ENCODE results near the gene TNFRSF14. TPM values are rescaled to one million over a fixed set of nuclear protein-coding genes. Genes with fewer than 3 reads are reported as not detected.

TNFRSF14 gene
- polyA plus RNA-seq, 2 of the 4 experiments (the other 2 are of a cell fraction) = 0.16 to 0.25 TPM

GRCh38 chr1:2582391-2582790 lies 26.2 kb downstream of the TNFRSF14 start (continued):
- TF ChIP-seq REST (IDR thresholded peaks at IDR 0.05) (no peak), KDM5A (IDR thresholded peaks at IDR 0.05) (no peak), HEYL (CRISPR knock-in tag; IDR thresholded peaks at IDR 0.05) (no peak), EHF (CRISPR knock-in tag; IDR thresholded peaks at IDR 0.05) (no peak), EP300 (IDR thresholded peaks at IDR 0.05) (no peak)

GRCh38 chr1:2583331-2583791 lies 27.2 kb downstream of the TNFRSF14 start:
- FAIRE-seq (no peak), DNase-seq (ENCODE audit: low read depth in 1 of 2, low spot score in 1 of 2) (no peak), ATAC-seq (no peak)
- WGBS (ENCODE audit: missing lambda C conversion rate) = 43% methylated on average over 2 of the region's 5 CpGs
- TF ChIP-seq FOSL2 (IDR thresholded peaks at IDR 0.05) (no peak), FOSL2 (CRISPR knock-in tag; IDR thresholded peaks at IDR 0.05) (no peak), JUN (IDR thresholded peaks at IDR 0.05) (no peak), ZSCAN20 (CRISPR knock-in tag; IDR thresholded peaks at IDR 0.05) (no peak), EHF (CRISPR knock-in tag; IDR thresholded peaks at IDR 0.05) (no peak), PBX3 (IDR thresholded peaks at IDR 0.05) (no peak), MYC (IDR thresholded peaks at IDR 0.05; ENCODE audit: borderline replicate concordance, low read length) (no peak), ZNF302 (CRISPR knock-in tag; IDR thresholded peaks at IDR 0.05) (no peak)
- no peak overlapping the region for H3K27ac ChIP-seq
- ChIA-PET POLR2A (no interaction called here), CTCF (interaction anchor here (2.3 kb wide), 1 partner anchor 35 kb away, joined by 6 read pairs; no protein-coding TSS in a partner anchor)
- peaks cover 12% of the 10 kb centered on the region for H3K4me1 ChIP-seq
- no peak overlapping the region for H3K4me3 ChIP-seq
- H3K4me2 ChIP-seq = peak overlapping the region; percentile 1; the same call in 1 of the 3 replicates
- no peaks in the 10 kb centered on the region for H3K9me3 ChIP-seq

GRCh38 chr1:2583871-2584351 lies 27.7 kb downstream of the TNFRSF14 start:
- no peaks in the 10 kb centered on the region for H3K9me3 ChIP-seq
- H3K4me1 ChIP-seq = peaks cover 12% of the 10 kb centered on the region
- WGBS (ENCODE audit: missing lambda C conversion rate) = 79% methylated on average over 7 of the region's 14 CpGs
- ChIA-PET POLR2A (no interaction called here), CTCF (interaction anchor here (0.8 to 2.3 kb wide), 4 partner anchors 10 to 35 kb away, joined by 3 to 6 read pairs (median 6); no protein-coding TSS in a partner anchor)
- H3K27ac ChIP-seq = no peak overlapping the region
- TF ChIP-seq BHLHE40 (IDR thresholded peaks at IDR 0.05; ENCODE audit: low read depth, low read length) = no peak
- no peak for TF ChIP-seq TFCP2L1 (CRISPR knock-in tag; IDR thresholded peaks at IDR 0.05)
- TF ChIP-seq HOXA7 (CRISPR knock-in tag; IDR thresholded peaks at IDR 0.05) = no peak
- TF ChIP-seq USF2 (IDR thresholded peaks at IDR 0.05) = 0 out of 2 replicates have a peak, but pooled peaks have one; percentile 35
- DNase-seq (ENCODE audit: low read depth in 1 of 2, low spot score in 1 of 2) = peak in 1 of 2 experiments; percentile 20
- no peak for FAIRE-seq
- peak overlapping the region; percentile 1; the same call in 1 of the 3 replicates for H3K4me2 ChIP-seq
- no peak overlapping the region for H3K4me3 ChIP-seq
- ATAC-seq = no peak

All from A549 (cell line).